Naive thymus-derived CD8-positive, alpha-beta T cell (primary cell): ENCODE results near the gene WLS. TPM values are rescaled to one million over a fixed set of nuclear protein-coding genes. Genes with fewer than 3 reads are reported as not detected.
A peak's percentile ranks its signal among the peaks of the same experiment; 100 is the strongest.
"Not testable (repeated sequence)": the region's sequence is repeated elsewhere in the genome, so short reads cannot be mapped to it uniquely, and the experiment has no call there.

Experiments
- ATAC-seq, 2 donors: fragments of 150-1000 bp; cut with Tn5 transposase in 1 of 2; sonication (Bioruptor Pico), chemical (Tn5 transposase) in 1 of 2; 1 replicate in 1 of 2; 2 replicates in 1 of 2; pipeline ENCODE4 v1.10.0; 2021; ENCODE audit warnings: mild to moderate bottlenecking in 2 of 2, moderate library complexity in 2 of 2
- POLR2A ChIA-PET: fragments of 350-600 bp; sonication (Branson Sonifier 250); formaldehyde crosslinking; loops from one replicate; lab custom pipeline; 2021; ENCODE audit warnings: antibody characterized with exemption; lab: Charles Lee
- DNase-seq, 10 donors: peaks; one replicate each; pipeline versions ENCODE4 v3.0.0 to v3.0.0-alpha.2; 2020 to 2022
- H3K27ac Mint-ChIP-seq, 10 donors: one replicate each; pipeline ENCODE4 v1.8.0; 2020 to 2022; ENCODE audit warnings: mild to moderate bottlenecking in 10 of 10, mixed read lengths in 10 of 10, moderate library complexity in 4 of 10, inconsistent platforms in 1 of 10
- H3K27me3 Mint-ChIP-seq, 5 donors: one replicate each; pipeline ENCODE4 v1.8.0; 2021 to 2022; ENCODE audit warnings: mixed read lengths in 5 of 5
- H3K36me3 Mint-ChIP-seq, 3 donors: one replicate each; pipeline ENCODE4 v1.8.0; 2020 to 2022; ENCODE audit warnings: mixed read lengths in 3 of 3, mild to moderate bottlenecking in 2 of 3, inconsistent platforms in 1 of 3
- H3K4me1 Mint-ChIP-seq, 4 donors: one replicate each; pipeline ENCODE4 v1.8.0; 2021 to 2022; ENCODE audit warnings: mixed read lengths in 4 of 4
- H3K4me3 Mint-ChIP-seq, 10 donors: one replicate each; pipeline ENCODE4 v1.8.0; 2020 to 2022; ENCODE audit warnings: mild to moderate bottlenecking in 10 of 10, mixed read lengths in 10 of 10, moderate library complexity in 6 of 10, inconsistent platforms in 1 of 10
- H3K9me3 Mint-ChIP-seq, 9 donors: one replicate each; pipeline ENCODE4 v1.8.0; 2020 to 2022; ENCODE audit warnings: mixed read lengths in 9 of 9, mild to moderate bottlenecking in 3 of 9, inconsistent platforms in 1 of 9, moderate library complexity in 1 of 9
- polyA plus RNA-seq, 3 donors: library from polyadenylated mRNA; unstranded; fragments of 300-500 nt; fragmentation: Illumina TruSeq; gene quantifications; one replicate each; pipeline ENCODE4 v1.2.3, GENCODE V29; 2021
- total RNA-seq, 8 experiments: library from RNA in 2 of 8; stranded (reverse) in 2 of 8; gene quantifications; one replicate each; pipeline ENCODE4 v1.2.3 and lab custom pipeline; 2021 to 2026

WLS gene
- total and polyA plus RNA-seq, 5 experiments from 2014 or later = not detected

DNA sequence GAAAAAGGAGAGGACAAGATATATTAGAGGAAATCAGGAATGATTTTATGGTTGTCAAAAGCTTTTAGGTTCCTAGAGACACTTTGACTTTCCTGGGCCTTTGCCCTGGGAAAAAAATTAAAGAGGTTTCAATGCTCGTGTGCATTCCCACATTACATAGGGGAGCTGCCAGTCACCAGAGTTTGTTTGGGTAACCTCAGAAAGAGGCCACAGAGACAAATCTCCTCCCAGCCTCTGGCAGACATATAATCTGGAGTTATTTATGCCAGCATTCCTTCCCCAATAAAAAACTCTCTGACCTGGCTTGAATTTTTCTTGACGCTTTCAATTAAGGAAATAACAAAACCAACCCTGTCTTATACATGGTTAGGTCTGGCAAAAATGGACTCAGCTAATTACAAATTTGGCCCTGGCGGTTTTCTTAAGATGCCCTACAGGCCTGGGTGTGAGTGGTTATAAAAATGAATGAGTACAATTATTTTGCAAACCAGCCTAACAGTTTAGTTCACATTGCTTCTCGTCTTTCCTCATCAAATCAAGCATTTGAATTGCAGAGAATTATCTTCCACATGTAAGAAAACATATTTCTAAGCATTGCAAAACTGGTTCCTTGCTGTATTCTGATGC is 63.7 kb downstream of the WLS start:
- DNase-seq = no peak
- POLR2A ChIA-PET = no interaction called here
- no peaks in the 10 kb centered on the region for H3K4me1 Mint-ChIP-seq
- H3K4me3 Mint-ChIP-seq = no peak overlapping the region
- H3K9me3 Mint-ChIP-seq = peaks cover 0 to 4% (median 2%) of the 10 kb centered on the region in 9 donors
- ATAC-seq = no peak
- no peaks in the 10 kb centered on the region for H3K36me3 Mint-ChIP-seq
- H3K27ac Mint-ChIP-seq = no peak overlapping the region
- peaks cover 0 to 35% (median 4%) of the 10 kb centered on the region in 5 donors for H3K27me3 Mint-ChIP-seq

DNA sequence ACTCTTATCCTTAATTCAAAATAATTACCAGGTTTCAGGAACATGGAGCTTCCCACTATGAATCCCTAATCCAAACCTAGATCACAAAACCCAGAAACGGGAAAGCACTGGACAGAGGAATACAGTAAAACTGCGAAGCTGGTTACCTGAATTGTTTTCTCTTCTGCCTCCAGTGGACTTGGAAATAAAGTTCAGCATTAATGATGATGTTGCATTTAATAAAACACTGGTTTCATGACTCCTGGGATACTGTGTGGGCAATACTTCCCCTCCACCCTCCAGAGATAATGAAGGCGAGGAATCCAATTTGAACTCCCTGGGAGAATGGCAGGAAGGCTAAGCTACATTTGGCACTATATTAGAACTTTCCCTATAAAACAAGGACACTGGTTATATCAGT is 65.1 kb downstream of the WLS start:
- Mint-ChIP-seq H3K27me3 (peaks cover 0 to 35% (median 4%) of the 10 kb centered on the region in 5 donors), H3K4me1 (no peaks in the 10 kb centered on the region), H3K27ac (no peak overlapping the region), H3K4me3 (no peak overlapping the region), H3K36me3 (no peaks in the 10 kb centered on the region), H3K9me3 (peaks cover 0 to 6% (median 0%) of the 10 kb centered on the region in 9 donors)
- DNase-seq (no peak), ATAC-seq (no peak)
- POLR2A ChIA-PET = no interaction called here

DNA sequence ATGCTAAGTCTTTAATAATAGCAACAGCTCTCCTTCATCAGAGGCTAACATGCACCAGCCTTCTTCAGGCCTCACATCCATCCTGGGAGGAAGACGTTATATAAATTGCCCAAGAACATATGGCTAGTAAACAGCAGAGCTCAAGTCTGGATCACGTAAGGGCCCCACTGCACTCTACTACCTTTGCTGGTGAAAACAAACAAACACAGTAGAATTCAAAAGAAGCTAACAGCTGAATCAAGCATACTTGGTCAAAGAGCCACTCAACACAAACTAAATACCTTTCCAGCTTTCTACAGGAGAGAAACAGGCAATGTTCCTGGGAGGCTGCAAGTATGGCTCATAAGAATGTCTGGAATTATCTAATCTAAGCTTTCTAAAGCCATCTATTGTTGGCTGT is 66.0 kb downstream of the WLS start:
- H3K4me1 Mint-ChIP-seq = no peaks in the 10 kb centered on the region
- DNase-seq = no peak
- no peak for ATAC-seq
- POLR2A ChIA-PET = no interaction called here
- no peaks in the 10 kb centered on the region for H3K36me3 Mint-ChIP-seq
- peaks cover 0 to 5% (median 0%) of the 10 kb centered on the region in 9 donors for H3K9me3 Mint-ChIP-seq
- no peak overlapping the region for H3K4me3 Mint-ChIP-seq
- no peak overlapping the region for H3K27ac Mint-ChIP-seq
- H3K27me3 Mint-ChIP-seq = peaks cover 0 to 35% (median 4%) of the 10 kb centered on the region in 5 donors

DNA sequence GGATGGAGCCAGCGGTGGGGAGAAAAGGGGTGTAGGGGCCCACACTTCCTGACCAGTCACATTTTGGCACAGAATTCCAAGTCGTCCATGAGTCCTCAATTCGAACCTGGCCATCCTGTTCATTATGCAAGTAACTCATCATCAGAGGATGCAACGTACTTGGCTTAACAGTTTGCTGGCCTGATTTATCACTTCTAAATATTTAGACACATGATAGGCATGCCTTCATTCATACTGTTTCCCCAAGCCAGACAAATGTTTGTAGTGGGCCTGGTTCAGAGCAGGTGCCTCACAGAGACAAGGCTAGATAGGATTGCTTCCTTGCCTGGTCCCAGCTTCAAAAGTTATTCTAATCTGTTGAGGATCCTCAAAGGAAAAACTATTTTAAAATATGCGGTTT is 66.7 kb downstream of the WLS start:
- Mint-ChIP-seq H3K9me3 (peaks cover 0 to 4% (median 0%) of the 10 kb centered on the region in 9 donors), H3K36me3 (no peaks in the 10 kb centered on the region), H3K4me1 (no peaks in the 10 kb centered on the region), H3K27me3 (peaks cover 0 to 29% (median 4%) of the 10 kb centered on the region in 5 donors), H3K27ac (no peak overlapping the region), H3K4me3 (no peak overlapping the region)
- POLR2A ChIA-PET = no interaction called here
- no peak for DNase-seq
- ATAC-seq = no peak

DNA sequence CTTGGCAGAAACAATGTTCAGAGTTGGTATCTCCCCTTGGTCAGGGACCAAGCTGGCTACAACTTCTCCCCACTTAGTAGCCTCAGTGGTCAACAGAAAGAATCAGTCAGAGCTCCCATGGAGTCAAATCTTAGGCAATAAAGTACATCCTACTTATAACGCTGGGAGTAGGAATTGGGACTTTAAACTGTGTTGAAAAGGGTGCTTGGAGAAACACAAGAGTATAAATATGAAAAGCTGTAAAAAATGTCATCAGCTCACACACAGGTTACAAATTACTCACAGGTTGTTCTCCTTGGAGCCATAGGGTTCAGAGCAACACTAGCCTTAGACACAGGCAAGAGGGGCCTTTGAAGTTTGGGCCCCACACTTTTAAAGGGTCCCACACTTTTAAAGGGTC is 67.4 kb downstream of the WLS start:
- no peak for ATAC-seq
- Mint-ChIP-seq H3K27me3 (peaks cover 0 to 25% (median 4%) of the 10 kb centered on the region in 5 donors), H3K4me3 (no peak overlapping the region), H3K4me1 (no peaks in the 10 kb centered on the region), H3K27ac (no peak overlapping the region), H3K9me3 (peaks cover 0 to 4% (median 0%) of the 10 kb centered on the region in 9 donors), H3K36me3 (no peaks in the 10 kb centered on the region)
- POLR2A ChIA-PET = no interaction called here
- no peak for DNase-seq

DNA sequence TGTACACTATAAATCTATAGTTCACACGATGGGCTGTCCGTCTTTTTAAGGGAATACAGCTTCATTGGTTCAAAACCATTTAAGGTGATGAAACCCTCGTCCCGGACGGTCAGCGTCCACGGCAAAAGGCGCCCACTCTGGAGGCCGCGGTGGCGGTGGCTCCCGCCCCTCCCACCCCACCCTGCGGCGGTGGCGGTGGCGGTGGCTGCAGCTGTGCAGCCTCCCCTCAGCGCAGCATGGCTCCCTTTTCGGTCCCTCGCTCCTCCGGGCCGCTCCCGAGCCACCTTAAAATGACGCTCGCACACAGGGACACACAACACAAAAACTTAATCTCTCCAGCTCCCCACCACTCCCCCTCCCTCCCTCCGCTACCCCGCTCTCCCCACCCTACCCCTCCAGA is 69.1 kb downstream of the WLS start:
- Mint-ChIP-seq H3K27me3 (peaks cover 0 to 14% (median 4%) of the 10 kb centered on the region in 5 donors), H3K9me3 (peaks cover 0 to 4% (median 0%) of the 10 kb centered on the region in 9 donors), H3K36me3 (no peaks in the 10 kb centered on the region), H3K4me3 (no peak overlapping the region), H3K4me1 (no peaks in the 10 kb centered on the region), H3K27ac (no peak overlapping the region)
- ATAC-seq = no peak
- POLR2A ChIA-PET = no interaction called here
- no peak for DNase-seq

DNA sequence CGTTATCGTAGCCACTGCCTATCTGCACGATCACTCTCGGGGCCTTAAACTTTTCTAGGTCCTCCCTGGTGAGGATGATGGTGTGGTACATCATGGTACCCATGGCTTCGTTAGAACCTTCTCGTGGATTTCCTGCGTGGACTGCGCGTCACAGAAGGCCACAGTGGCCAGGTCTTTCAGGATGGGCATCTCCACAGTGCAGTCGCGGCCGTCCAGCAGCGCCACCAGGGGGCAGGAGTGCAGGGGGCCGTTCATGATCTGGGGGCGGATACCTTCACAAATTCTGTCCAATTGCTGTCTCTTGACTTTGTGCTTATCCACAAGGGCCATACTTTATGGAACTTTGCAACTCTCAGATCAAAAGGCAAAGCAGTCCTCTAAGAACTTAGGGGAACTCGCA is 69.6 kb downstream of the WLS start:
- Mint-ChIP-seq H3K27me3 (peaks cover 0 to 14% (median 4%) of the 10 kb centered on the region in 5 donors), H3K4me1 (no peaks in the 10 kb centered on the region), H3K36me3 (no peaks in the 10 kb centered on the region), H3K27ac (no peak overlapping the region), H3K4me3 (no peak overlapping the region), H3K9me3 (peaks cover 0 to 4% (median 0%) of the 10 kb centered on the region in 9 donors)
- ATAC-seq = no peak
- POLR2A ChIA-PET = no interaction called here
- DNase-seq = no peak

DNA sequence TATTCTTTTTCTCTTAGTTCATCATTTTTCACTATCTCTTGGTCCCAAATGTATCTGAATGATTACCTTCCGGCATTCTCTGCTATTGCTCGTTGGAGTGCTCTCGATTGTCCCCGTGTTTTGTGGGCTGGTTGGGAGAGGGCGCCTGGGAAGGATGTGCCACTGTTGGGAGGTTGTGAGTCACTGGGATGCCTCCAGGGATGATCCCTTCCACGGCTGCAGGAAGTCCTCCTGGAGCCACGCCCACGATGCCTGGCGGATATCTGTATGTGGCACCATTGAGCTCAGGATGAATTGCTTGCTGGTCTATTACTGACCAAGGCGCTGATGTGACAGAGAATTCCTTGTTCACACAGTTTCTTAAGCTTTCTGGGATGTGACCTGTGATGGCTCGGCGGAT is 70.7 kb downstream of the WLS start:
- H3K36me3 Mint-ChIP-seq, DNase-seq, H3K4me1 Mint-ChIP-seq, H3K27me3 Mint-ChIP-seq, ATAC-seq, H3K9me3 Mint-ChIP-seq, H3K4me3 Mint-ChIP-seq, POLR2A ChIA-PET: not testable (repeated sequence)
- H3K27ac Mint-ChIP-seq = peak overlapping the region in 1 of 10 donors; percentile 3

DNA sequence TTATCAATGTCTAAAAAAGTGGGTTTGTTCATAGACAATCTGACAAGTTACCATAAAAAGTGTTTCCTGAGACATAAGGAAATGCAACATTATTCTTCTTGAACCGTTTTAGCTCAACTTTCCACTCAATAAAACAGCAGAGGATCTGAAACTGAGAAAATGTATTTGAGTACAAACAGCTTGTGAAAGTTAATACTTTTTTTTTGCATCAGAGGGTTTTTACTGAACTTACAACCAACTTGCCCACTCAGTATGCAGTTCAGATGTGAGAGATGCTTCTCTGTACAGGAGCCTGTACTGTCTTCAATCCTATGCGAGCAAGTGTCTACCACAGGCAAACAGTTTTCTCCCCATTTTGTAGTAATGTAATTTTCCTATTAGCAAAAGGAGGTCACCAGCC is 71.4 kb downstream of the WLS start:
- H3K4me1 Mint-ChIP-seq, ATAC-seq, H3K27ac Mint-ChIP-seq, DNase-seq, POLR2A ChIA-PET, H3K4me3 Mint-ChIP-seq, H3K36me3 Mint-ChIP-seq, H3K27me3 Mint-ChIP-seq, H3K9me3 Mint-ChIP-seq: not testable (repeated sequence)

DNA sequence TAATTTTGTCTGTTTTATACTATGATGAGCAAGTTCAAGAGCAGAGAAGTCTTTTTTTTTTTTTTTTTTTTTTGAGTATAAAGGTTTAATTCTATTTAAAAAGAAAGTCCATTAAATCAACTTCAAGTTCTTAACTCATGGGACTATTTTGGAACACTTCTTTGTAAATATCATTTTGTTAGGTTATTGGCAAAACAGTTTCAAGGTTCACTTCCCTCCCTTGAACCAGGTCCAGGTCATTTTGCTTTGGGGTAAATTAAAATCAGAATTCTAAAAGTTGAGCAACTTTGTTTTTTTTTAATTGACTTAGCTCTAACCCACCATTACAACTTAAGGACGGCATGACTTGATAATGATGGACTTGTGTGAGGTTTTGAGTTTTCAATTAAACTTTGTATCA is 72.3 kb downstream of the WLS start:
- DNase-seq = no peak
- Mint-ChIP-seq H3K27me3 (peaks cover 0 to 3% (median 0%) of the 10 kb centered on the region in 5 donors), H3K4me3 (no peak overlapping the region), H3K36me3 (no peaks in the 10 kb centered on the region), H3K4me1 (no peaks in the 10 kb centered on the region), H3K27ac (no peak overlapping the region), H3K9me3 (peaks cover 0 to 4% (median 0%) of the 10 kb centered on the region in 9 donors)
- POLR2A ChIA-PET = no interaction called here
- no peak for ATAC-seq

DNA sequence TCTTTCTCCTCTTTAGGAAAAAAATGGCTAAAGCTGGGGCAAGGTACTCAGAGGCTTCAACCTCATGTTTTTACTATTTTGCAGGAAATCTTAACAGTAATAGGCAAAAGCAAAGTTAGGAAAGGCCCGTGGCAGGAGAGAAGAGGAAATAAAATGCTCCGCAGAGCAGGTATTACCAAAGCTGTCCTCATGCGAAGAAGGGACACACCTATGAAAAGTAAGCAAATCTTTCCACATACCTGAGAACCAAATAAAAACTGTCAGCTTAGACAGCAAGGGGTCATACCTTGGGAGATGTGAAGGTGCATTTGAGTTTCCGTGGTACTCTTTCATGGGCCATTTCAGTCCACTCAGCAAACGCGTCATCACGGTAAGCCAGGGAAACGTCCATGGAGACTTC is 73.5 kb downstream of the WLS start:
- Mint-ChIP-seq H3K9me3 (peaks cover 0 to 4% (median 0%) of the 10 kb centered on the region in 9 donors), H3K27ac (no peak overlapping the region), H3K27me3 (peaks cover 0 to 2% (median 0%) of the 10 kb centered on the region in 5 donors), H3K4me3 (no peak overlapping the region), H3K36me3 (no peaks in the 10 kb centered on the region), H3K4me1 (no peaks in the 10 kb centered on the region)
- no peak for DNase-seq
- POLR2A ChIA-PET = no interaction called here
- no peak for ATAC-seq

DNA sequence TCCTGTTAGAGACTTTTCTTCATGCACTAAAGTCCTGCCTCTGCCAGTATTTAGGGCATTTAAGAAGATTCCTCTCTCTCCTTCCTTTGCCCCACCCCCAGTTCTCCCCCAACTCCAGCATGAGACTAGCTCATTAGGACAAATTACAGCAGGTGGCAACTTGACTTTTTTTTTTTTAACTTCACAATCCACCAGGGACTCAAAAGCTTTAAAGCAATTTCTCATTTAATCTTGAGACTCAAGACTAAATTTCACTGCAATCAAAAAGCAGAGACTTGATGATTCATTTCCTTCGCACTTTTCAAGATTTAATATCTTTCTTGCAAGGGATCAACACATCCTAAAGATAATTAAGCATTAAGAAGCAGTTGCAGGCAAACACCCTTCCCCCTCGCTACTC is 74.9 kb downstream of the WLS start:
- Mint-ChIP-seq H3K27me3 (peaks cover 0 to 2% (median 0%) of the 10 kb centered on the region in 5 donors), H3K9me3 (peaks cover 0 to 4% (median 0%) of the 10 kb centered on the region in 9 donors), H3K27ac (no peak overlapping the region), H3K36me3 (no peaks in the 10 kb centered on the region), H3K4me3 (no peak overlapping the region), H3K4me1 (no peaks in the 10 kb centered on the region)
- POLR2A ChIA-PET = no interaction called here
- DNase-seq = no peak
- no peak for ATAC-seq

DNA sequence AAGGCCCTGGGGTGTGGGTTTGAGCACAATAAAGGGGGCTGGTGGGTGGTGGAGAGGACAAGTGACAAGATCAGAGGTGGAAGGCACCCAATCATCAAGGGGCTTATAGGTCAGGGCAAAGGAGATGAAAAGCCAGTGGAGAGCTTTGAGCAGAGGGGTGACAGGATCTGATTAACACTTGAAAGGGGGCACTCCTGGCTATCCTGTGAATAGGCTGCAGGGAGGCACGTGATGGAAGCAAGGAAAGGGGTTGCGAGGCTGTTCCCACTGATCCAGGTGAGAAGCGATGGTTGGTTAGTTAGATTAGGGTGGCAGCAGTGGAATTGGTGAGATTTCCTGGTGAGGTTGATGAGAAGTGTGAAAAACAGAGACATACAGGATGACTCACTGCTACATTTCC is 80.6 kb downstream of the WLS start:
- H3K27me3 Mint-ChIP-seq = peaks cover 0 to 22% (median 3%) of the 10 kb centered on the region in 5 donors
- no peak overlapping the region for H3K4me3 Mint-ChIP-seq
- no peaks in the 10 kb centered on the region for H3K36me3 Mint-ChIP-seq
- no peak overlapping the region for H3K27ac Mint-ChIP-seq
- no peaks in the 10 kb centered on the region for H3K9me3 Mint-ChIP-seq
- POLR2A ChIA-PET = no interaction called here
- ATAC-seq (no peak), DNase-seq (no peak)
- H3K4me1 Mint-ChIP-seq = no peaks in the 10 kb centered on the region

DNA sequence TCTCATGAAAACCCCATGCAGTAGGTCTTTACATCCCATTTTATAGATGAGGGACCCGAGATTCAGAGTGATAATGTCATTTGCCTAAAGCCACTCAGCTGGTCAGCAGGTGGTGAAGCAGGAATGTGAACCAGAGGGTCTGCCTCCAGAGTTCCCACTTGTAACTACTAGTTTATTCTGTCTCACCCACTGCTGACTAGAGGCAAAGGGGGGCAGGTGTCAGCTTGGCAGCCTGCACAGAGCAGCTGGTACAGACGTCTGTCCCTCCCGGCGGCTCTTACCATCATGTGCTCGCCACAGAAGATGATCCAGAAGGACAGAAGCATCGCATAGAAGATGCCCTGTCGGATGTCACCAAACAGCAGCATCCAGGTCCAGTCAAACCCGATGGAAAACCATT is 82.4 kb downstream of the WLS start:
- H3K27me3 Mint-ChIP-seq = peaks cover 0 to 22% (median 3%) of the 10 kb centered on the region in 5 donors
- POLR2A ChIA-PET = no interaction called here
- no peaks in the 10 kb centered on the region for H3K4me1 Mint-ChIP-seq
- no peaks in the 10 kb centered on the region for H3K36me3 Mint-ChIP-seq
- ATAC-seq = no peak
- no peak overlapping the region for H3K27ac Mint-ChIP-seq
- H3K9me3 Mint-ChIP-seq = no peaks in the 10 kb centered on the region
- no peak for DNase-seq
- no peak overlapping the region for H3K4me3 Mint-ChIP-seq
